Peyer's patch (tissue), 4 donors: ENCODE measurements around the gene HOXA4. TPM values are rescaled to one million over a fixed set of nuclear protein-coding genes. Genes with fewer than 3 reads are reported as not detected.
A peak's percentile ranks its signal among the peaks of the same experiment; 100 is the strongest.

Experiments used
- DNase-seq, 3 donors: peaks; one replicate each; pipeline ENCODE4 v3.0.0-alpha.2; 2017 to 2019
- H3K27ac ChIP-seq, 4 donors: fragments of 200-600 bp; sonication (generic); one replicate each; pipeline ENCODE4 v1.5.1; 2016 to 2019
- H3K27me3 ChIP-seq, 2 donors: fragments of 200-600 bp; sonication (generic); one replicate each; pipeline ENCODE4 v1.5.1; 2019
- H3K36me3 ChIP-seq, 3 donors: fragments of 200-600 bp; sonication (generic); one replicate each; pipeline ENCODE4 v1.5.1; 2016 to 2019
- H3K4me1 ChIP-seq, 4 donors: fragments of 200-600 bp; sonication (generic); one replicate each; pipeline ENCODE4 v1.5.1; 2016 to 2019
- H3K4me3 ChIP-seq, 4 donors: fragments of 200-600 bp; sonication (generic); 1 replicate in 3 of 4; 2 replicates in 1 of 4; pipeline ENCODE4 v1.5.1; 2016 to 2019; ENCODE audit warnings: mild to moderate bottlenecking in 1 of 4
- H3K9me3 ChIP-seq, 4 donors: fragments of 200-600 bp; sonication (generic); one replicate each; pipeline ENCODE4 v1.5.1; 2016 to 2019; ENCODE audit warnings: mild to moderate bottlenecking in 1 of 4
- POLR2A ChIP-seq, 2 donors: fragments of 450-650 bp; IDR thresholded peaks; one replicate each; pipeline ENCODE4 v1.5.1; 2017; ENCODE audit warnings: antibody characterized with exemption in 2 of 2, mild to moderate bottlenecking in 2 of 2, moderate library complexity in 2 of 2
- total RNA-seq, 4 donors: library from RNA; depleted of rRNA; stranded (reverse); fragments of >200 nt; gene quantifications; one replicate each; pipeline ENCODE4 v1.1.0, GENCODE V29; 2016
- TF ChIP-seq, protein P1 (sequence below), 6 experiments: fragments of 450-650 bp in 4 of 6; fragments of 200-600 bp in 2 of 6; sonication (generic) in 1 of 6; IDR thresholded peaks; one replicate each; pipeline ENCODE4 v1.5.1; 2017 to 2019; ENCODE audit warnings: antibody characterized with exemption in 6 of 6, mild to moderate bottlenecking in 3 of 6, moderate library complexity in 1 of 6

Gene HOXA4
- total RNA-seq, 4 donors from 2014 or later = 2.6 to 11.5 (median 5.9) TPM

GRCh38 chr7:27111042-27111750, 19.4 kb downstream of the HOXA4 start:
- DNase-seq = peak in 1 of 3 donors; percentile 41
- no peaks in the 10 kb centered on the region for H3K9me3 ChIP-seq
- TF ChIP-seq, protein P1, sequence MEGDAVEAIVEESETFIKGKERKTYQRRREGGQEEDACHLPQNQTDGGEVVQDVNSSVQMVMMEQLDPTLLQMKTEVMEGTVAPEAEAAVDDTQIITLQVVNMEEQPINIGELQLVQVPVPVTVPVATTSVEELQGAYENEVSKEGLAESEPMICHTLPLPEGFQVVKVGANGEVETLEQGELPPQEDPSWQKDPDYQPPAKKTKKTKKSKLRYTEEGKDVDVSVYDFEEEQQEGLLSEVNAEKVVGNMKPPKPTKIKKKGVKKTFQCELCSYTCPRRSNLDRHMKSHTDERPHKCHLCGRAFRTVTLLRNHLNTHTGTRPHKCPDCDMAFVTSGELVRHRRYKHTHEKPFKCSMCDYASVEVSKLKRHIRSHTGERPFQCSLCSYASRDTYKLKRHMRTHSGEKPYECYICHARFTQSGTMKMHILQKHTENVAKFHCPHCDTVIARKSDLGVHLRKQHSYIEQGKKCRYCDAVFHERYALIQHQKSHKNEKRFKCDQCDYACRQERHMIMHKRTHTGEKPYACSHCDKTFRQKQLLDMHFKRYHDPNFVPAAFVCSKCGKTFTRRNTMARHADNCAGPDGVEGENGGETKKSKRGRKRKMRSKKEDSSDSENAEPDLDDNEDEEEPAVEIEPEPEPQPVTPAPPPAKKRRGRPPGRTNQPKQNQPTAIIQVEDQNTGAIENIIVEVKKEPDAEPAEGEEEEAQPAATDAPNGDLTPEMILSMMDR (IDR thresholded peaks at IDR 0.05) = no peak
- no peak for TF ChIP-seq POLR2A (IDR thresholded peaks at IDR 0.05)
- peaks cover 0 to 51% (median 0%) of the 10 kb centered on the region in 4 donors for H3K4me1 ChIP-seq
- H3K27me3 ChIP-seq = no peaks in the 10 kb centered on the region
- H3K27ac ChIP-seq = peak overlapping the region; percentile 46 to 93 (median 74)
- no peaks in the 10 kb centered on the region for H3K36me3 ChIP-seq
- peak overlapping the region in 1 of 4 donors; percentile 24 for H3K4me3 ChIP-seq

DNA sequence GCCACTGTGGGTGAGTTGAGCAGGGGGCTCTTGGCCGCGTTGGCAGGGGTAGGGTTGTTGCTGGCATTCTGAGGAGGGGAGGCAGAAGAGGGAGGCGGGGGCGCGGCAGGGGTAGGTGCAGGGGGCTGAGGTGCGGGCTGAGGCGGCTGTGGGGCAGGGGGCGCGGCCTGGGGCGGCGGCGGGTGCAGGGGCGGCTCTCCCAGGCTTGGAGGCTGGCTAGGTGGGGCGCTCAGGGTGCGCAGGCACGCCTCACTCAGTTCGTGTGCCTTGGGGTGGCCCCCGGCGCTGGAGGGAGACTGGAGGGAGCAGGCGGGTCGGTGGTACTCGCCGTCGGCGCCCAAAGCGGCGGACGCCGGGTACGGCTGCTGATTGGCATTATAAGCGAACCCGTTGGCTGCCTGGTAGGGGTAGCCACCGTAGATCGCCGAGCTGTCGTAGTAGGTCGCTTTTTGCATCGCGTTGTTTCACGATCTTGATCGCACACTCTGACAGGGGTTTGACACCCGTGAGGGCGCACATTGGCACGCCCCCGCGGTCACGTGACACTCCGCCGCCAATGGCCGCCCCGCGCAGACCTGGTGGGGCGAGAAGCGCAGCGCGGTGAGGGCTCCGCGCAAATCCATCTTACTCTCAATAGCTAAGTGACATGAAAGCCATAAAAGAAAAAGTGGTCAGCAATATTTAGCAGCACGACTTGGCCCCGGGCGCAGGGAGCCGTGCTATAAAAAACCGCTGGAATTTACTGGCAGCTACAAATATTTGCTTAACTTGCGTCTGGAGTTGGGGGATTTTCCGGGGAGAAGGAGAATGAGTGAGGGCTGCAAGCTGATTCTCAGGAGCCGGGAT, 20.1 kb downstream of the HOXA4 start:
- peak overlapping the region in 2 of 4 donors; percentile 24 to 35 for H3K4me3 ChIP-seq
- peak in 2 of 3 donors; percentile 78 to 82 for DNase-seq
- H3K4me1 ChIP-seq = peaks cover 0 to 48% (median 0%) of the 10 kb centered on the region in 4 donors
- H3K9me3 ChIP-seq = no peaks in the 10 kb centered on the region
- no peak for TF ChIP-seq POLR2A (IDR thresholded peaks at IDR 0.05)
- TF ChIP-seq, protein P1 (IDR thresholded peaks at IDR 0.05) = no peak
- H3K27me3 ChIP-seq = no peaks in the 10 kb centered on the region
- peak overlapping the region; percentile 46 to 93 (median 74) for H3K27ac ChIP-seq
- no peaks in the 10 kb centered on the region for H3K36me3 ChIP-seq

- Histone ChIP-seq H3K27me3 (no peaks in the 10 kb centered on the region), H3K4me3 (peak overlapping the region in 1 of 4 donors; percentile 24), H3K4me1 (peaks cover 0 to 41% (median 0%) of the 10 kb centered on the region in 4 donors), H3K27ac (peak overlapping the region; percentile 58 to 93 (median 82)), H3K9me3 (no peaks in the 10 kb centered on the region), H3K36me3 (no peaks in the 10 kb centered on the region)
- TF ChIP-seq POLR2A (IDR thresholded peaks at IDR 0.05) = no peak
- TF ChIP-seq, protein P1 (IDR thresholded peaks at IDR 0.05) = no peak
- no peak for DNase-seq
Measured at GRCh38 chr7:27109466-27110185, 20.9 kb downstream of the HOXA4 start.

DNA sequence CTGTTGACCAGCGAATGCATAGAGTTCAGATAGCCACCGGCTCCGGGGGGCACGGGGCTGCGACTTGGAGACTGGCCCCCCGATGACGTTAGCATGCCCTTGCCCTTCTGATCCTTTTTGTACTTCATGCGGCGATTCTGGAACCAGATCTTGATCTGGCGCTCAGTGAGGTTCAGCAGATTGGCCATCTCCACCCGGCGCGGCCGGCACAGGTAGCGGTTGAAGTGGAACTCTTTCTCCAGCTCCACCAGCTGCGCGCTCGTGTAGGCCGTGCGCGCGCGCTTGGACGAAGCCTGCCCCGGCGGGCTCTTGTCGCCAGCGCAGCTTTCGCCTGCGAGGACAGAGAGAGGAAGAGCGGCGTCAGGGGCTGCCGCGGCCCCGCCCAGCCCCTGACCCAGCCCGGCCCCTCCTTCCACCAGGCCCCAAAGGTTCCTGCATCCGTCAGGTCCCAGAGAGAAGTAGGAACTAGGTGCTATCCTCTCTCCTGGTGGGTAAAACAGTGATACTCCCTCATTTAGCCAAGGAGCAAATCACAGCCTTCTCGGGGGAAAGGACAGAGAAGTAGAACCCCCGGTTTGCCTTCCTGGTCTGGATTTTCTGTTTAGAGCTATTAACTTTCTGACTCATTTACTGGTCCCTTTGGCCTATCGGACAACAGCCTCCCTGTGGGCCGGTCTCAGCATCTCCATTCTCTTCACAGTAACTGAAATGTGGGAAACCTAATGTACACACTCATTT, 22.0 kb downstream of the HOXA4 start:
- H3K4me3 ChIP-seq = peak overlapping the region in 3 of 4 donors; percentile 21 to 50 (median 39)
- no peaks in the 10 kb centered on the region for H3K36me3 ChIP-seq
- TF ChIP-seq POLR2A (IDR thresholded peaks at IDR 0.05) = peak in 1 of 2 donors; percentile 50
- TF ChIP-seq, protein P1 (IDR thresholded peaks at IDR 0.05) = peak in 1 of 6 experiments; percentile 5
- DNase-seq = peak in 1 of 3 donors; percentile 77
- peak overlapping the region; percentile 58 to 93 (median 82) for H3K27ac ChIP-seq
- H3K4me1 ChIP-seq = peaks cover 0 to 41% (median 0%) of the 10 kb centered on the region in 4 donors
- H3K27me3 ChIP-seq = no peaks in the 10 kb centered on the region
- H3K9me3 ChIP-seq = no peaks in the 10 kb centered on the region
